Stimulated activated CD8-positive, alpha-beta memory T cell treated with anti-CD3 and anti-CD28 coated beads, Interleukin-7, amount 100 ng/mL, for 48 hours (primary cell): Measurements from ENCODE around the gene DCAF5.
A peak's percentile ranks its signal among the peaks of the same experiment; 100 is the strongest.
"Not testable (repeated sequence)": the region's sequence is repeated elsewhere in the genome, so short reads cannot be mapped to it uniquely, and the experiment has no call there.

ENCODE experiments used
- DNase-seq, 2 donors: peaks; one replicate each; pipeline ENCODE4 v3.0.0-alpha.2; 2020; ENCODE audit warnings: low read depth in 1 of 2; ENCODE audit errors: extremely low read depth in 1 of 2

Gene DCAF5

GRCh38 chr14:69152902-69153151 is at the start of gene DCAF5:
DCAF5 (minus strand) TSS chr14:69153119; CDS start chr14:69152978, 141 bp downstream.
- no peak for DNase-seq

DNA sequence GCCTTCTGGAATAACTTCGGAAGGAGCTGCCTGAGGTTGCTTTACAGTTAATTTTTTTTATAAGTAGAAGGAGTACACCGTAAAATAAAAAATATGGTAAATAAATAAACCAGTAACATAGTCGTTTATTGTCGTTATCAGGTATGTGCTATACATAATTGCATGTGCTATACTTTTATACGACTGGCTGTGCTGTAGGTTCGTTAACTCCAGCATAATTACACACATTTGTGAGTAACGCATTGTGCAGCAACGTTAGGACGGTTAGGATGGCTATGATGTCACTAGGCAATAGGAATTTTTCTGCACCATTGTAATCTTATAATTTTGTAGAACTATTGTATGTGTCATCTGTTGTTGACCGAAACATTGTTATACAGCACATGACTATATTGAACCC is 46.9 kb upstream of the DCAF5 start:
- DNase-seq = no peak

DNA sequence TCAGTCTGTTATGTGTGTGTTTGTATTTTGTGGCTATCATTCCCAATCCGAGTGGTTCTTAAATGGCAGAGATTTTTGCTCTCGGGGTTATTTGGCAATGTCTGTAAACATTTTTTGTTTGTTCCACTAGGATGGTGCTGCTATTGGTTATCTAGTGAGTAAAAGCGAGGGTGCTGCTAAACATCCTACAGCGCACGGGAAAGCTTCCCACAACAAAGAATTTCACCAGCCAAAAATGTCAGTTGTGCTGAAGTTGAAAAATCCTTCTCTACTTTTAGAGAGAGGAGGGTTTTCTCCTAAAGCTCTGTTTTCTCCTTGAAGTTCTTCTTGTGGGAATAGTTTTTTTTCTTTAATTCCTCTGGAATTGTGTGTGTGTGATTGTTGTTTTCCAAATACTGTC is 40.8 kb upstream of the DCAF5 start:
- no peak for DNase-seq

- peak; percentile 51 to 72 for DNase-seq
Measured at GRCh38 chr14:69191340-69192111, 38.6 kb upstream of the DCAF5 start, which contains the start of gene EXD2. EXD2 (plus strand) TSS chr14:69191498; CDS start chr14:69209471, 17,973 bp downstream.

GRCh38 chr14:69190191-69190590 is 37.3 kb upstream of the DCAF5 start:
- no peak for DNase-seq

GRCh38 chr14:69183735-69184134 is 30.8 kb upstream of the DCAF5 start:
- DNase-seq = no peak

DNA sequence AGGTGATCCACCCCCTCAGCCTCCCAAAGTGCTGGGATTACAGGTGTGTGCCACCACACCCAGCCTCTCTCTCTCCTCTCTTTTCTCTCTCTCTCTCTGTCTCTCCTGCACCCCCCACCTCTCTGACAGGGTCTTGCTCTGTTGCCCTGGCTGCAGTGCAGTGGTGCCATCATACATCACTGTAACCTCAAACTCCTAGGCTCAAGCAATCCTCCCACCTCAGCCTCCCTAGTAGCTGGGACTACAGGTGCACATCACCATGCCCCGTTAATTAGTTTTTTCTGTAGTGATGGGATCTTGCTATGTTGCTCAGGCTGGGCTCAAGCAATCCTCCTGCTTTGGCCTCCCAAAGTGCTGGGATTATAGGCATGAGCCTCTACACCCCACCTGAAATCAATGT is 29.7 kb upstream of the DCAF5 start:
- not testable (repeated sequence) for DNase-seq

- no peak for DNase-seq
Measured at GRCh38 chr14:69181491-69181890, 28.6 kb upstream of the DCAF5 start.

DNA sequence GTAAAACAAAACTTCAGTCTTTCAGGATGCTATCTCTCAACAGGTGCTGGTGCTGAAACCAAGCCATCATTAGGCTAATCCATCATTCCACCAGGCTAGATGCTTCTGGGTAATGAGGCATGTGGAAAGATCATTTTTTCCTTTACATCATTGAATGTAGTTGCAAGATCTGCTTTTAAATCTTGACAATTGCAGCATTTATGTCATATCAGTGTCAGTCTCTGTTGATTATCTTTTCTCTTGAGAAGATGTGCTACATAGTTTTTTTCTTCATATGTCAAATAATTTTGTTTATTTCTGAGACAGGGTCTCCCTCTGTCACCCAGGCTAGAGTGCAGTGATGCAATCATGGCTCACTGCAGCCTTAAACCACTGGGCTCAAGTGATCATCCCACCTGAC is 22.2 kb upstream of the DCAF5 start:
- no peak for DNase-seq

DNA sequence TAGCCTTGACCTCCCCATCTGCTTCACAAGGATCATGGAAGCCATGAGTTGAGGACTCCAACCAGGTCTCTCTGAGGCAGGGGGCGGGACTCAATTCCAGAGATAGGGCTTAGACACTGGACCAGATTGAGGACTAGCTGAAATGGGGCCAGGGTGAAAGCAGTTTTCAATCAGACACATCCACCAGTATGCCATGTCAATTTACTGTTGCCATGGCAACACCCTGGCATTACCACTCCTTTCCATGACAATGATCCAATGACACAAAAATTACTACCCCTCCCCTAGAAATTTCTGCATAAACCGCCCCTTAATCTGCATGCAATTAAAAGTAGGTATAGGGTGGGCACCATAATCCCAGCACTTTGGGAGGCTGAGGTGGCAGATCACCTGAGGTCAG is 18.6 kb upstream of the DCAF5 start:
- DNase-seq = no peak

GRCh38 chr14:69170839-69171238 is 17.9 kb upstream of the DCAF5 start:
- no peak for DNase-seq

- not testable (repeated sequence) for DNase-seq
Measured at GRCh38 chr14:69165787-69166186, 12.9 kb upstream of the DCAF5 start.

- DNase-seq = no peak
Measured at GRCh38 chr14:69161590-69161989, 8.7 kb upstream of the DCAF5 start.

DNA sequence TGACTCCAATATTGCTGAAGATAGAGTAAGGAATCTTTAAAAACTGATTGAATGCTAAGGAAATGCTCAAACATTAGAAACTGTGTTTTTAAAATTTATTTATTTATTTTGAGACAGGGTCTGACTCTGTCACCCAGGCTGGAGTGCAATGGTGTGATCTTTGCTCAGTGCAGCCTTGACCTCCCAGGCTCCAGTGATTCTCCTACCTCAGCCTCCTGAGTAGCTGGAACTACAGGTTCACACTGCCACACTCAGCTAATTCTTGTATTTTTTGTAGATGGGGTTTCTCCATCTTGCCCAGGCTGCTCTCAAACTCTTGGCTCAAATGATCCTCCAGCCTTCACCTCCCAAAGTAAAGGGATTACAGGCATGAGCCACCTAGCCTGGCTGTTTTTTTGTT is 3.3 kb upstream of the DCAF5 start:
- no peak for DNase-seq

DNA sequence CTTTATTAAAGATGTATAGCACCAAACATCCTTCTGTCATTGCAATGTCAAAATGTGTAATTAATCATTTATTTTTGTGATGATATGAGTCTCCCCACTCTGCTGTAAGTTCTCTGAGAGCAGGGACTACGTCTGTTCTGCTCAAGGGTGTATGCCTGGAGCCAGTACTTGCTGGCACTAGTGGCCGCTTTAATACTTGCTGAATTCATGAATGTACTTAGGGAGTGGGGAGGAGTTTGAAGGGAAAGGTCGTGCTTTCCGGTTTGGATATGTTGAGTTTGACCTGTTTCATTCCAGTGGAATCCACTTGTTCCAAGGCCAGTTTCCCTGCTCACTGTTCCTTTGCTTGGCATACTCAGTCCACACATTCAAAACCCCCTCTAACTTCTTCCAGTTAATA is 1.9 kb upstream of the DCAF5 start:
- no peak for DNase-seq

DNA sequence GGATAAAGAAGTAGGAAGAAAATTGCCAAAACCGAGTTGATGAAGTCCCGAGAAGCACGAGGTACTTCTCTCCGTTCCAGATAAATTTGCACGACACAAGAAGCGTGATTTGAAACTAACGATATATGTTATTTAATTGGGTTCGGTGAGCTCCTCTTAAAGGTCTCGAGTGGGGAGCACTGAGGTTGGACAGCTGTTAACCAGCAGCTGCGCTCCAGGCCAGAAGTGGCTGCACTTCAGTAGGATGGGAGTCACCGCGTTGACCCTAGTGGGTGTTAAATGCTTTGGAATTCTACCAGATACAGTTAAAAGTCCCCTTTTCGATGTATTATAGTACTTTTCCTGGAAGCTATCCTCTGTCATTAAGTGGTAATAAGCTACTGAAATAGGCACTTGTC is 953 bp upstream of the DCAF5 start:
- DNase-seq = no peak

GRCh38 chr14:69153152-69153872 is 393 bp upstream of the DCAF5 start:
- peak; percentile 77 to 94 for DNase-seq

- peak in 1 of 2 donors; percentile 23 for DNase-seq
Measured at GRCh38 chr14:69152181-69152901, 578 bp downstream of the DCAF5 start.

DNA sequence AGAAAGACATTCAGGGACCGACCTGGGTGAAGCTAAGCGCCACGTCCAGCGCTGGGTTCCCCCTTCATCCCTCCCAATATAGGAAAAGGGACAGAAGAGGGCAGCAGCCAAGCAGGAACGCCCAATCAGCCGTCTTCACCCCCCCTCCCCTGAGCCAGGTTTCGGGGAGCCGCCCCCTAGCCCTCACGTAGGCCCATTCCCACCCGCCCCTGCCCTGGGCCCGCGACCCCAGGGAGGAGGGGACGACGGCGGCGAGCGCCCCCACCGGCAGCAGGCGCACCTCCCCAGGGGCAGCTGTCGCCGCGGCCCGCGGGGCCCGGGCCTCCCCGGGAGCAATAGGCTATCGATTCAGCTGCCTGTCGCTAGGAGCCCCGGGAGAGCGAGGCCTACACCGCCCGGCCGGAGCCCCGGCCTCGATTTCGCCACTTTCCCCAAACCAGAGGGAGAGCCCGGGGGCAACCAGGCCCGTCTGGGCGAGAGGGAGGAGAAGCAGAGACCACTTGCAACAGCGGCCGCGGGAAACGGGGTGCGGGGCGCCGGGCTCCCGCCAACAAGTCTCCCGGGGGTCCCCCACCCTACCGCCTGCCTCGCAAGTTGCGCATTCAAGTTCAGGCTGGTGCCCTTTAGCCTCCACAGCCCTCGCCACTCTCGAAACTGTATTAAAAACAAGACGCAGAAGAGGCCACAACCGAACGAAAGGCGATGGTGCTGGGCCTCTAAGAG is 1.3 kb downstream of the DCAF5 start:
- peak; percentile 63 to 70 for DNase-seq

DNA sequence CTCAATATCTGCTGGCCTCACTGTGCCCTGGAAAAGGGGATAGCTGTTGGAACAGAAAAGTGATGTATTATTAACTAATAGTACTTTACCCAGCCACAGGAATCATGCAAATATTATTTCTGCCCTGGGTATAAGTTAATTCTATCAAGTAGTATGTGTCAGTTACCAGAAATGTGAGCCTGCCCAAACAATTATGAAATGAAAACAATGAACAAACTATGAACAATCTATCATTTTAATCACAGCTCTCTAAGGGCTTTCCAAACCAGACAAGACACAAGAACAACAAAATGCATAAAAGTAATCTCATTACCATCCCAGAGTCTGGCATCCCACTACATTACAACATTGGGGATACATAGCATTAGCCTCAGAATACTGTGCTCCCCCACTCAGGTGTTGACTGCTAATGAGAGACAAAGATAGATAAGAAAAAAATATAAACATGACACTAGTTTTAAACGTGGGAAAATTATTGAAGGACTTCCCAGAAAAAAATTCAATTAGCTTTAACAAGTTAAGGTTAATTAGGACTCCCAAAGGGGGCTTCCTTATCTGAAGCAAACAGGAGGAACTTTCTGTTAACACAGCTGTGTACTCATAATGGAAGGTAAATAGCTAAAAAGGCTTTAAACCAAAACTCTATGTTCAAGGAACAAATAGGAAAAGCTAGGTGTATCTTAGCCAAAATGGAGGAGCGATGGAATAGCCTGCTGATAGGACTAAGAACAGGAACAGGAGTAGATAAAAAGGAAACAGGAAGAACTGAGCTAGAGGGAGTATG is 3.3 kb downstream of the DCAF5 start:
- DNase-seq = no peak
